SU-DHL-6 (cell line): Measurements from ENCODE around the gene SOX10.

Source experiments
- H2AFZ ChIP-seq: fragments of 200-600 bp; sonication (generic); 2 replicates; pipeline ENCODE4 v1.6.1; 2014; ENCODE audit warnings: low read depth, mild to moderate bottlenecking, moderate library complexity, mixed read lengths, antibody characterized with exemption, low read length; ENCODE audit not compliant: severe bottlenecking
- H3F3A ChIP-seq: fragments of 200-600 bp; shearing (Covaris generic); 2 replicates; pipeline ENCODE4 v1.6.0; 2016; ENCODE audit warnings: antibody characterized with exemption, mild to moderate bottlenecking; ENCODE audit not compliant: insufficient read depth
- H3K27ac ChIP-seq: fragments of 200-600 bp; sonication (generic); 2 replicates; pipeline ENCODE4 v1.5.1; 2016; ENCODE audit warnings: low read depth, mild to moderate bottlenecking, low read length, moderate library complexity, mixed read lengths
- H3K27me3 ChIP-seq: fragments of 200-600 bp; sonication (generic), shearing (Covaris generic); 2 replicates; pipeline ENCODE4 v1.6.0; 2014; ENCODE audit warnings: mild to moderate bottlenecking, low read length
- H3K36me3 ChIP-seq: fragments of 200-600 bp; sonication (generic); 2 replicates; pipeline ENCODE4 v1.6.1; 2014; ENCODE audit warnings: mild to moderate bottlenecking, low read length, mixed read lengths
- H3K4me2 ChIP-seq: fragments of 300-600, 200-600 bp; shearing (Covaris generic), sonication (generic); 2 replicates; pipeline ENCODE4 v1.6.0; 2014; ENCODE audit warnings: low read length, low read depth, mild to moderate bottlenecking; ENCODE audit not compliant: poor library complexity, severe bottlenecking
- H3K4me3 ChIP-seq: fragments of 200-600 bp; sonication (generic); 2 replicates; pipeline ENCODE4 v1.5.1; 2014; ENCODE audit warnings: antibody characterized with exemption, low read length, mild to moderate bottlenecking, mixed read lengths; ENCODE audit not compliant: insufficient read depth, poor library complexity, severe bottlenecking
- H3K79me2 ChIP-seq: fragments of 200-600 bp; sonication (generic); 2 replicates; pipeline ENCODE4 v1.6.1; 2014; ENCODE audit warnings: mild to moderate bottlenecking, low read length, moderate library complexity; ENCODE audit not compliant: insufficient read depth
- H3K9ac ChIP-seq: fragments of 200-600 bp; sonication (generic); 2 replicates; pipeline ENCODE4 v1.7.0; 2014; ENCODE audit warnings: mild to moderate bottlenecking, low read length
- H3K9me2 ChIP-seq: fragments of 200-600 bp; sonication (generic); replicated peaks from 2 replicates; pipeline ENCODE4 v1.6.1; 2014; ENCODE audit warnings: low read length; ENCODE audit not compliant: insufficient read depth
- H3K9me3 ChIP-seq: fragments of 200-600 bp; sonication (generic); 2 replicates; pipeline ENCODE4 v1.6.1; 2014; ENCODE audit warnings: low read length, mixed read lengths; ENCODE audit not compliant: insufficient read depth
- H4K20me1 ChIP-seq: fragments of 200-600 bp; sonication (generic); 2 replicates; pipeline ENCODE4 v1.6.1; 2014; ENCODE audit warnings: low read depth, mild to moderate bottlenecking, antibody characterized with exemption, low read length, moderate library complexity, mixed read lengths
- EZH2phosphoT487 ChIP-seq: fragments of 200-600 bp; sonication (generic), shearing (Covaris generic); conservative IDR thresholded peaks from 2 replicates; pipeline ENCODE4 v1.6.1; 2018; ENCODE audit warnings: mild to moderate bottlenecking, antibody characterized with exemption, low read length, moderate library complexity, mixed read lengths
- TF ChIP-seq, protein P1 (sequence below): fragments of 200-600 bp; sonication (generic); IDR thresholded peaks from one replicate; pipeline ENCODE4 v1.5.1; 2017; ENCODE audit warnings: antibody characterized with exemption, mild to moderate bottlenecking, low read length, moderate library complexity; ENCODE audit not compliant: insufficient read depth, poor library complexity, severe bottlenecking

SOX10 gene

DNA sequence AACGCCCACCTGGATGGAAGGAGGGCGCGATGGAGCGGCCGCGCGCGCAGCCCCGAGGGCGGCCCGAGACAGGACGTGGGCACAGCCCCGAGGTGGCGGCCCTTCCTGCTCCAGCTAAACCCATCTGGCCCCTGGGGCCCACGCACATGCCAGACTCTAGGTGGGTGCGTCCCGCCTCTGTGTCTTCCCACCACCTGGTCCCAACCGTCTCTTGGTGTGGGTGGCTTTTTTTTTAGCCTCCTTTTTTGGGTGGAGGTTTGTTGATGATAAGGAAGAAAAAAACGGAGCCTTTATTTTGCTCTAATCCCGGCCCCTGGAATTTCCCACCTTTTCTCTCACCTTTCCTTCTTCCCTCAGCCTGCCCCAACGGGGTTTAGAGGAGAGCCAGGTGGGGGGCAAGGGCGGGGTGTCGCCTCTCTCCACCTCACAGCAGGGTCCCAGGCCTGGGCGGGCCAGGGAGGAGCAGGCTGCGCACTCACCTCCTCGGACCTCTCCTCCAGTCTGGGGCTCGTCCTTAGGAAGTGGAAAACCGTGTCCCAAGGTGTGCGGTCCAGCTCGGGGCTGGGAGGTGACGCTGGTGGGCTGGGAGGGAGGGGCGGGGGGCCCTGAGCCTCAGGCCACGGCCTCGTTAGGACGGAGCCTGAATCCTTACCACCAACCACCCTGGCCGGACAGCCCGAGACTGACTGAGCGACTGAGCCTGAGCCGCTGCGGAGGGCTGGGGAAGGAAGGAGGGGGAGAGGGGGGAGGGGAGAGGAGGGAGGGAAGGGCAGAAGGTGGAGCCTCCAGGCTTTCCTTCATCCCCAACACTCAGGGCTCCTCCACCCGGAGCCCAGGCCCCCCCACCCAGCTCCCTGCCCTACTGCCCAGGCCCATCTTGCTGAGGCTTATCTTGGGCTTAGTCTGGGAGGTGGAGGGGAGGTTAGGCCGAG is at the start of gene SOX10:
Gene SOX10 (minus strand): TSS at position 696 of the 932 bp plus-strand sequence. CDS start 771 bp downstream, outside the sequence.
- Histone ChIP-seq H3K9me3 (no peaks in the 10 kb centered on the region), H2AFZ (no peak within 1 kb of the TSS), H3K4me2 (no peak within 1 kb of the TSS), H3K79me2 (no peaks in the 10 kb centered on the region), H3K27me3 (no peaks in the 10 kb centered on the region), H3K27ac (no peak within 1 kb of the TSS), H3K4me3 (no peak within 1 kb of the TSS), H3K9me2 (no peaks in the 10 kb centered on the region), H3K9ac (no peak within 1 kb of the TSS), H3K36me3 (no peaks in the 10 kb centered on the region), H4K20me1 (no peaks in the 10 kb centered on the region), H3F3A (no peaks in the 10 kb centered on the region)
- no peak for TF ChIP-seq EZH2phosphoT487
- TF ChIP-seq, protein P1, sequence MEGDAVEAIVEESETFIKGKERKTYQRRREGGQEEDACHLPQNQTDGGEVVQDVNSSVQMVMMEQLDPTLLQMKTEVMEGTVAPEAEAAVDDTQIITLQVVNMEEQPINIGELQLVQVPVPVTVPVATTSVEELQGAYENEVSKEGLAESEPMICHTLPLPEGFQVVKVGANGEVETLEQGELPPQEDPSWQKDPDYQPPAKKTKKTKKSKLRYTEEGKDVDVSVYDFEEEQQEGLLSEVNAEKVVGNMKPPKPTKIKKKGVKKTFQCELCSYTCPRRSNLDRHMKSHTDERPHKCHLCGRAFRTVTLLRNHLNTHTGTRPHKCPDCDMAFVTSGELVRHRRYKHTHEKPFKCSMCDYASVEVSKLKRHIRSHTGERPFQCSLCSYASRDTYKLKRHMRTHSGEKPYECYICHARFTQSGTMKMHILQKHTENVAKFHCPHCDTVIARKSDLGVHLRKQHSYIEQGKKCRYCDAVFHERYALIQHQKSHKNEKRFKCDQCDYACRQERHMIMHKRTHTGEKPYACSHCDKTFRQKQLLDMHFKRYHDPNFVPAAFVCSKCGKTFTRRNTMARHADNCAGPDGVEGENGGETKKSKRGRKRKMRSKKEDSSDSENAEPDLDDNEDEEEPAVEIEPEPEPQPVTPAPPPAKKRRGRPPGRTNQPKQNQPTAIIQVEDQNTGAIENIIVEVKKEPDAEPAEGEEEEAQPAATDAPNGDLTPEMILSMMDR, result no peak

DNA sequence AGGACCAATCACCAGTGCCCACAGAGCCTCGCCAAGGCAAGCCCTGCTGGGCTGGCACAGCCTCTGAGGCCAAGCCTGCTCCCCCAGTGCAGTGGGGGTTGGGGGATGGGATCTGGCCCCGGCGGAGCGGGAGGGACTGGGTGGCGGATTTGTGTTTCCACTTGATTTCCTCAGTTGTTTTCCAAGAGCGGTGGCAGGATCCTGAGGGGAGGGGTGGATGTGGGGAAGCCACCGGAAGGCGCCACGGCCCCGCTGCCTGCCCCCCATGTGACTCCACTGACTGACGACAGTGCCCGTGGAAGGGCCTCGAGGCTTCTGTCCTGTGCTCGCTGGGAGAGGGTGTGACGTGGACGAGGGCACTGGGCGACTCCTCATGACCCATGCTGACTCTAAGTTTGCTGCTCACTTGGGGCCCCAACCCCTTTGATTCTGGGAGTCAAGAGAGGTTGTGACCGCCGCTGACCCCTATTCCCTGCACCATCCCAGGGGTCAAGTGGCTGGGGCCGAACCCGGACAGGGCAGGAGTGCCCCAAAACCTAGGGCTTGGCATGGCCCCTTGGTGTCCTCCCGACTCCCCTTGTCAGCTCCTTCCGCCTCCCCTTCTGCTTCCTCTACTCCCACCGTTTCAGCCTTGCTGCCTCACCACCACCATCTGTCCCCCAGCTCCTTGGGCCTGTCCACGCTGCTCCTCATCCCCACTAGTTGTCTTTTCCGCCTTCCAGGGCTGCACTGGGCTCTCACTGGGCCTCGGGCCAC is 49.3 kb upstream of the SOX10 start:
- TF ChIP-seq, protein P1, result no peak
- no peak for TF ChIP-seq EZH2phosphoT487
- no peaks in the 10 kb centered on the region for H3K27me3 ChIP-seq
- no peak overlapping the region for H3K4me2 ChIP-seq
- no peaks in the 10 kb centered on the region for H4K20me1 ChIP-seq
- no peaks in the 10 kb centered on the region for H3K9me3 ChIP-seq
- H3K79me2 ChIP-seq, result no peaks in the 10 kb centered on the region
- H3K36me3 ChIP-seq, result no peaks in the 10 kb centered on the region
- H3K9ac ChIP-seq, result no peak overlapping the region
- H3F3A ChIP-seq, result no peaks in the 10 kb centered on the region
- H3K9me2 ChIP-seq, result no peaks in the 10 kb centered on the region
- H2AFZ ChIP-seq, result no peak overlapping the region
- H3K4me3 ChIP-seq, result no peak overlapping the region
- no peak overlapping the region for H3K27ac ChIP-seq

DNA sequence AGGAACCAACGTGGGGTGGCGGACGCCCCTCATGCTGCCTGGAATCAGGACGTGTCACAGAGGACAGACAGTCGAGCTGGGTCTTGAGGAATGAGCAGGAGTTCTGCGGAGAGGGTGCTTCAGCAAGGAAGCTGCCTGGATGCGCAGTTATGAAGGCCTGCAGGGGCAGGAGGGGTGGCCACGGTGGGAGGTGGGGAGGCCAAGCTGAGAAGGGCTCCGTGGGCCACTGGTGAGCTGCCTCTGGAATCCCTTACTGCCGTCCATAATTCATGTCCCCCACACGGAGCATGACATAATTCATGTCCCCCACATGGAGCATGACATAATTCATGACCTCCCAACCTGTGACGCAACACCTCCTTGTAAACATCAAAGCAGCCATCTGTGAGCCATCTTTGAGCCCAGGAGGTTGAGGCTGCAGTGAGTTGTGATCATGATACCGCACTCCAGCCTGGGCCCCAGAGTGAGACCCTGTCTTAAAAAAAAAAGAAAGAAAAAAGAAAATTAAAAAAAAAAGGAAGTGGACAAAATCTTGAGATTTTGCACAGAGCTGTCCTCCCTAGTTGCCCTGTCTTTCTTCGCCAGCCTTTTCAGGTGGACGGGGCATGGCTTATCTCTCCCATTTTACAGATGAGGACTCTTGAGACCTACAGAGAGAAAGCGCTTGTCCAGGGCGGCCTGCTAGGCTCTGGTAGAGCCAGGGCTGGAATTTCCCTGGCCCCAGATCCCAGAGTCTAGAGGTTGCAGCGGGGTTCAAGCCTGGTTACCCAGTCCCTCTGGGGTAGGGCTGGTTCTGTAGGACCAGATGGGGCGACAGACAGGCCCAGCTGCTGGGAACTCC is 48.5 kb upstream of the SOX10 start:
- no peaks in the 10 kb centered on the region for H3K9me2 ChIP-seq
- no peak overlapping the region for H2AFZ ChIP-seq
- H4K20me1 ChIP-seq, result no peaks in the 10 kb centered on the region
- H3K9ac ChIP-seq, result no peak overlapping the region
- no peaks in the 10 kb centered on the region for H3K9me3 ChIP-seq
- no peak overlapping the region for H3K4me2 ChIP-seq
- no peaks in the 10 kb centered on the region for H3K27me3 ChIP-seq
- no peak overlapping the region for H3K27ac ChIP-seq
- no peak overlapping the region for H3K4me3 ChIP-seq
- TF ChIP-seq, protein P1, result no peak
- no peak for TF ChIP-seq EZH2phosphoT487
- H3F3A ChIP-seq, result no peaks in the 10 kb centered on the region
- H3K79me2 ChIP-seq, result no peaks in the 10 kb centered on the region
- no peaks in the 10 kb centered on the region for H3K36me3 ChIP-seq
